Prostate gland (tissue), 2 donors: ENCODE data around the gene ERN1.

Experiments used
- CTCF ChIP-seq, 4 experiments: fragments of 200-600 bp in 2 of 4; fragments of 450-650 bp in 2 of 4; sonication (generic) in 2 of 4; IDR thresholded peaks; 1 replicate in 3 of 4; 2 replicates in 1 of 4; pipeline ENCODE4 v1.5.1; 2016 to 2019; ENCODE audit warnings: antibody characterized with exemption in 4 of 4, mild to moderate bottlenecking in 2 of 4, moderate library complexity in 2 of 4
- POLR2A ChIP-seq: fragments of 450-650 bp; IDR thresholded peaks from one replicate; pipeline ENCODE4 v1.6.1; 2016; ENCODE audit warnings: antibody characterized with exemption, mild to moderate bottlenecking
- POLR2AphosphoS5 ChIP-seq: sonication (generic); formaldehyde crosslinking; IDR thresholded peaks from one replicate; pipeline ENCODE4 v1.6.1; 2017; ENCODE audit warnings: antibody characterized with exemption

- TF ChIP-seq CTCF (IDR thresholded peaks at IDR 0.05) (peak in 2 of 4 experiments; percentile 29 to 36), POLR2A (no peak), POLR2AphosphoS5 (no peak)
Measured at GRCh38 chr17:64148699-64149098, 18.8 kb upstream of the ERN1 start.
